Measurements from ENCODE around the gene KDM4C.

DNA sequence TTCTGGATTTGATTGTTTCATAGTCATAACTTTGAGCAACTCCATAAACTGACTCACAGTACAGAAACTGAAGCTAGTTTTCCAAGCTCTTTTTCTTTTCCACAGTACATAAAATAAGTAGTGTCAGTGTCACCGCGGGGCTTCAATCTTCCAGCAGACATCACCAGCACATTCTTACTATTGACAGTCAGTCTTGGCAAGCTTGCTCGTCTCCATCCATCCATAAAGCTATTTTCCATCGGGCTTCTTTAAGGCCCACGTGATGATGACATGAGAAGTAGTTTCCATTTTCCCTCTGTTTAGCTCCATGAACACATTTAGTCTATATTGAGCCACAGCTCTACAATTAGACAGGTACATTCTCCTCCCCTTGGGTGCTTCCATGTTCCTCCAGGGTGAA lies 443.4 kb downstream of the KDM4C start:
- TF ChIP-seq EZH2 (IDR thresholded peaks at IDR 0.05; ENCODE audit: insufficient read depth, poor library complexity, severe bottlenecking) (no peak), EZH2phosphoT487 (IDR thresholded peaks at IDR 0.05; ENCODE audit: insufficient read depth, low read depth) (no peak)
